Measurements from ENCODE around the gene ARHGAP12.

The ARHGAP12 gene

DNA sequence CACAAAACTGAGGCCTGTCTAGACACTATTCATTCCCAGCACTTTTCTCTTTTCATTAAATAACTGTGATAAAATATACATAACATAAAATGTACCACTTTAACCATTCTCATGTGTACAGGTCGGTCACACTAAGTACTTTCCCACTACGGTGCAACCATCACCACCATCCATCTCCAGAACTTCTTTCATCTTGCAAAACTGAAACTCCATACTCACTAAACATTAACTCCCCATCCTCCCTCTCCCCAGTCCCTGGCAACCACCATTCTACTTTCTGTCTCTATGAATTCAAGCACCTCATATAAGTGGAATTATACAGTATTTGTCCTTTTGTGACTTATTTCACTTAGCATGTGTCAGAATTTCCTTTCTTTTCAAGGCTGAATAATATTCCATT, 53.0 kb downstream of the ARHGAP12 start:
- Histone ChIP-seq H3K27me3 (ENCODE audit: insufficient read depth, low read length) (no peaks in the 10 kb centered on the region), H3K9me2 (ENCODE audit: low read depth, low read length) (no peaks in the 10 kb centered on the region), H3K36me3 (ENCODE audit: insufficient read depth, low read length) (no peaks in the 10 kb centered on the region), H3K79me2 (ENCODE audit: insufficient read depth, low read length) (no peaks in the 10 kb centered on the region), H3K4me3 (ENCODE audit: low read depth, low read length, poor library complexity, severe bottlenecking) (no peak overlapping the region), H3K9me3 (ENCODE audit: low read length) (no peaks in the 10 kb centered on the region), H3K27ac (ENCODE audit: low read depth, low read length, poor library complexity, severe bottlenecking) (no peak overlapping the region), H3K4me1 (ENCODE audit: insufficient read depth, low read length, severe bottlenecking) (no peaks in the 10 kb centered on the region), H4K20me1 (ENCODE audit: insufficient read depth, low read length) (no peaks in the 10 kb centered on the region), H2AFZ (ENCODE audit: low read length) (no peak overlapping the region), H3K9ac (ENCODE audit: low read length) (no peak overlapping the region), H3F3A (ENCODE audit: insufficient read depth, low read length) (no peaks in the 10 kb centered on the region), H3K4me2 (ENCODE audit: low read length) (no peak overlapping the region)
- TF ChIP-seq CTCF (IDR thresholded peaks at IDR 0.05; ENCODE audit: low read length) (no peak), EZH2 (IDR thresholded peaks at IDR 0.05; ENCODE audit: borderline replicate concordance, low read length) (no peak)

- no peaks in the 10 kb centered on the region for H3K36me3 ChIP-seq (ENCODE audit: insufficient read depth, low read length)
- TF ChIP-seq EZH2 (IDR thresholded peaks at IDR 0.05; ENCODE audit: borderline replicate concordance, low read length) (no peak), CTCF (IDR thresholded peaks at IDR 0.05; ENCODE audit: low read length) (no peak)
- no peaks in the 10 kb centered on the region for H3K9me3 ChIP-seq (ENCODE audit: low read length)
- no peak overlapping the region for H3K4me3 ChIP-seq (ENCODE audit: low read depth, low read length, poor library complexity, severe bottlenecking)
- H3K9ac ChIP-seq (ENCODE audit: low read length) = no peak overlapping the region
- no peak overlapping the region for H3K27ac ChIP-seq (ENCODE audit: low read depth, low read length, poor library complexity, severe bottlenecking)
- no peaks in the 10 kb centered on the region for H3K27me3 ChIP-seq (ENCODE audit: insufficient read depth, low read length)
- H4K20me1 ChIP-seq (ENCODE audit: insufficient read depth, low read length) = no peaks in the 10 kb centered on the region
- H2AFZ ChIP-seq (ENCODE audit: low read length) = no peak overlapping the region
- no peak overlapping the region for H3K4me2 ChIP-seq (ENCODE audit: low read length)
- no peaks in the 10 kb centered on the region for H3F3A ChIP-seq (ENCODE audit: insufficient read depth, low read length)
- no peaks in the 10 kb centered on the region for H3K4me1 ChIP-seq (ENCODE audit: insufficient read depth, low read length, severe bottlenecking)
- H3K9me2 ChIP-seq (ENCODE audit: low read depth, low read length) = no peaks in the 10 kb centered on the region
- H3K79me2 ChIP-seq (ENCODE audit: insufficient read depth, low read length) = no peaks in the 10 kb centered on the region
These were observed 54.9 kb downstream of the ARHGAP12 start for GRCh38 chr10:31873724-31874123.

DNA sequence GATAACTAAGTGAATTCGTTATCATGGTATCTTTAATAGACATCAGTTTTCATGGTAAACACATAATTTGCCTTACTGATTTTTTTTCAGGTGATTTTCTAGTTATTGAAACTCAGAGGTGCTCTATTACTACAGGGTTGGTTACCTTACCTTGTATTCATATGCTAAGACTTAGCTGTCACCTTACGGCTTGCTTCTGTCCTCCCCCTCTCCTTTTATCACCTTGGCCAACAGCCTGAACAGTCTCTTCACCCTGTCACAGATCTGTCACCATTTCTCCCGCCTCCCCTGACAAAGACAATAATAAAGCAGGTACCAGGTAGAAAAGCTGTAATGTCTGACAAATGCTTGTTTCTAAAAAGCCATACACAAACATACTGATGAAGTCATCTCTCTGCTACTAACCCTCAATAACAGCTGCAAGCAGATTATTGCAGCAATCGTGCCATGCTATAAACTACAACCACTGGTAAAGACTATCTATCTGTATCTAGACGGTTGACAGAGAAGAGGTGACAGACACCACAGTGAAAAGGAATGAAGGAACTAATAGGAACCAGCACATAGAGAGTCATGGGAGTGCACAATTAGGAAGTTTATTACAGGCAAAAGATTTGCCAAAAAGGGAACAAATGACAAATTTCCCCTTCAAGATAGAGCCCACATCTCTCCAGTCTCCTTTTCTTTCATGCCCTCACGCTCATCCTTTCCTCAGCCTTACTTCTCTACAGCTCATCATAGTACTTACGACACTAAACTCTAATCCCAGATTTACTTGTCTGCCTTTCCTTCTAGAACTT, 57.2 kb downstream of the ARHGAP12 start:
- Histone ChIP-seq H4K20me1 (ENCODE audit: insufficient read depth, low read length) (no peaks in the 10 kb centered on the region), H3K36me3 (ENCODE audit: insufficient read depth, low read length) (no peaks in the 10 kb centered on the region), H3K9me2 (ENCODE audit: low read depth, low read length) (no peaks in the 10 kb centered on the region), H3K4me2 (ENCODE audit: low read length) (no peak overlapping the region), H2AFZ (ENCODE audit: low read length) (no peak overlapping the region), H3F3A (ENCODE audit: insufficient read depth, low read length) (no peaks in the 10 kb centered on the region), H3K79me2 (ENCODE audit: insufficient read depth, low read length) (no peaks in the 10 kb centered on the region), H3K4me3 (ENCODE audit: low read depth, low read length, poor library complexity, severe bottlenecking) (no peak overlapping the region), H3K9me3 (ENCODE audit: low read length) (no peaks in the 10 kb centered on the region), H3K27me3 (ENCODE audit: insufficient read depth, low read length) (no peaks in the 10 kb centered on the region), H3K4me1 (ENCODE audit: insufficient read depth, low read length, severe bottlenecking) (no peaks in the 10 kb centered on the region), H3K9ac (ENCODE audit: low read length) (no peak overlapping the region), H3K27ac (ENCODE audit: low read depth, low read length, poor library complexity, severe bottlenecking) (no peak overlapping the region)
- TF ChIP-seq EZH2 (IDR thresholded peaks at IDR 0.05; ENCODE audit: borderline replicate concordance, low read length) = no peak
- TF ChIP-seq CTCF (IDR thresholded peaks at IDR 0.05; ENCODE audit: low read length) = no peak
